Skeletal muscle cell (primary cell): Measurements from ENCODE around the gene IBTK.
"Not testable (repeated sequence)": the region's sequence is repeated elsewhere in the genome, so short reads cannot be mapped to it uniquely, and the experiment has no call there.

ENCODE experiments used
- DNase-seq: peaks from one replicate; pipeline ENCODE4 v3.0.0-alpha.2; 2010; ENCODE audit warnings: low read depth
- H3K4me3 ChIP-seq: 2 replicates; pipeline ENCODE4 v1.5.1; 2011; ENCODE audit warnings: low read depth, mild to moderate bottlenecking, control low read depth, low read length, moderate library complexity

The IBTK gene

DNA sequence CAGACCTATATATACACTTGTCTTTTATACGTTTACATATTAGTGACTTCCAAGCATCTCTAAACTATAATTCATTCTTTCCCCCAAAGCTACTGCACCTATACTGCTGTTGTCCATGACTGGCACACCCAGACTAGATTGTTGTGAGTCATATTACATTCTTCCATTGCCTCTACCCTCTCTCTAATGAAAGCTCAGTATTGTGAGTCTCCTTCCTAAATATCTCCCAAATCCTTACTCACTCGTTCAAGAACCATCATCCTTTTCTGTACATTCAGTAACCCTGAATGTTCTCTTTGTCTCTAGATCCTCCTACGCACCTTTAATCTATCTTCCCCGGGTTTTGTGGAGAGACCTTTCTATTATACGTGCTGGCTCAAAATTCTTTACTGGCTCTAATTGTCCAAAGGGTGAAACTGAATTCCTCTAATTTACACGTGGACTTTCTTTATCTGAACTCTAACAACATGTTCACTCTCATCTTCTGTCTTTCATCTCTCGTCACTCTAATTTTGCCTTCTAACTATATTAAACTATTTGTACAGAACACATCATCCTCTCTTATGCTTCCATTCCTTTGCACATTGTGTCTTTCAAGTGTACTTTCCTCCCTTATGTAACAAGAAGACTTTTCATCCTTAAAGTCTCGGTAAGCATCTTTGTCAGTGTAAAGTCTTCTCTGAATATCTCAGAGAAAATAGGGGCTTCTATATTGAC is 109.3 kb downstream of the IBTK start:
- DNase-seq, result no peak
- H3K4me3 ChIP-seq, result no peak overlapping the region

DNA sequence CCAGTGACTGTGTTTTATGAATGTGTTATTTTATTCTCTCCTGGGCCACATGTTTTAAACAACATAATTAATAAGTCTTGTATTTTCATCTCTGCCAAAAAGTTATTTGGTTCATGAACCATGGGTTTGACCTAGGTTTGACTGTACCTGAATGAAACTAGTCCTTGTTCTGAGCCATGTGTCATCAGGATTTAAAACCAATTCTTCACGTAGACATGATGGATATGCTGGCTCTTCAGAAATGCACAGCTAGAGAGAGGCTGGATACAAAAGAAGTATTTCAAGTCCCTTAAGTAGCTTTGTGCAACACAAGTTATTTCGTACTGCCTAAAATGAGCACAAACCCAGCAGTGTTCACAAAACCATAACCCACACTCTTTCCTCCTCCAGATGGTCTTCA is 116.1 kb downstream of the IBTK start:
- no peak for DNase-seq
- H3K4me3 ChIP-seq, result no peak overlapping the region

DNA sequence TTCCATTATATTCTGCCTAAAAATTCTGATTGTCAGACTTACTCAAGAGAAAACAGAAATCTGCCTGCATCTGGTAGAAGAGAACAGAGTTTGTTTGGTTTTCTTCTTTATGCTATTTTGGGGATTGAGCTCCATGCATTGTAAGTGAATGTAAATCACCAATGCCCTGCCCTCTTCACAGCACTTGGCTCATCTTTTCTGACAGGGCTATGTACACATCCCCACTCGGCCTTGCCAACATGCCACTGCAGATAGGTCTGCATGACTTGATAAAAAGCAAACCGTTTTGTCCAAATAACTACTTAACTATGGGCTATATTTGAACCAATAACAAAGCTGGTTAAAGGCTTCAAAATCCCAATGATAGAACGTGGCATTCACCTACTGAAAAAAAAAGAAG is 117.7 kb downstream of the IBTK start:
- H3K4me3 ChIP-seq, result no peak overlapping the region
- no peak for DNase-seq

DNA sequence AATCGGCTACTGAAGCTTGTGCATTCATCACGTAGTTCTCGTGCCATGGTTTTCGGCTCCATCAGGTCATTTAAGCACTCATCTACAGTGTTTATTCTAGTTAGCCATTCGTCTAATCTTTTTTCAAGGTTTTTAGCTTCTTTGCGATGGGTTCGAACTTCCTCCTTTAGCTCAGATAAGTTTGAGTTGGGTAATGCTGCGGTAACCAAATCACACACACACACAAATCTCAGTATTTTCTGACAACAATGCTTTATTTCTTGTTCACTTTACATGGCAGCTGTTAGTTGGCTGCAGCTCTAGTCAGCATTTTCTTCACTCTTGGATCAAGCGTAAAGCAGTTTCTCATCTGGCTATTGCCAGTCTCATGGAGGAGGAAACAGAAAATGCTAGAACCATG is 118.6 kb downstream of the IBTK start:
- DNase-seq, H3K4me3 ChIP-seq: not testable (repeated sequence)

DNA sequence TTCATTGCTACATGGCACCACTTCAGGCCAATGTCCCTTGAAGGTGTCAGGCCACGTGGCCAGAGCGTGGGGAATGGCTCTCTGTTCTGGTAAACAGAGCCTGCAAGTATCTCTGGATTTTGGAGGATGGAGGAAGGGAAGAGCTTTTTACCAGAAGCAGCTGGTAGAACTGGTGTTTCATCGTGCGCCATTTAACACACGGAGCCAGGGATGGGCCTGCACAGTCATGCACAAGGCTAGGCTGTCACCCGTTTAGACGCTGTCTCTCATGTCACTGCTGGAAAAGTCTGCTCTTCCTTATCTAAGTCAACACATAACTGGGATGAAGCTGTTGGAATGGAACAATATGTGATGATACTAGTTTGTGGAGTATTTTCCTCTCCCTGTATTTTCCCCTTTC is 123.9 kb downstream of the IBTK start:
- H3K4me3 ChIP-seq, result no peak overlapping the region
- DNase-seq, result no peak
